Memory B cell (primary cell): ENCODE measurements around the gene SPRR1A.

Source experiments
- ATAC-seq: fragments of 150-1000 bp; cut with Tn5 transposase; 2 replicates; pipeline ENCODE4 v1.10.0; 2021; ENCODE audit warnings: low read depth, mild to moderate bottlenecking, moderate library complexity
- DNase-seq, 2 donors: peaks; one replicate each; pipeline ENCODE4 v3.0.0; 2022; ENCODE audit warnings: low spot score in 2 of 2
- H3K27ac Mint-ChIP-seq: one replicate; pipeline ENCODE4 v1.8.0; 2022; ENCODE audit warnings: mild to moderate bottlenecking, moderate library complexity, mixed read lengths
- H3K27me3 Mint-ChIP-seq: one replicate; pipeline ENCODE4 v1.8.0; 2022; ENCODE audit warnings: mixed read lengths
- H3K36me3 Mint-ChIP-seq: one replicate; pipeline ENCODE4 v1.8.0; 2022; ENCODE audit warnings: mild to moderate bottlenecking, mixed read lengths
- H3K4me1 Mint-ChIP-seq: one replicate; pipeline ENCODE4 v1.8.0; 2022; ENCODE audit warnings: mixed read lengths
- H3K4me3 Mint-ChIP-seq: one replicate; pipeline ENCODE4 v1.8.0; 2022; ENCODE audit warnings: mild to moderate bottlenecking, moderate library complexity, mixed read lengths
- H3K9me3 Mint-ChIP-seq: one replicate; pipeline ENCODE4 v1.8.0; 2022; ENCODE audit warnings: mixed read lengths

SPRR1A gene

DNA sequence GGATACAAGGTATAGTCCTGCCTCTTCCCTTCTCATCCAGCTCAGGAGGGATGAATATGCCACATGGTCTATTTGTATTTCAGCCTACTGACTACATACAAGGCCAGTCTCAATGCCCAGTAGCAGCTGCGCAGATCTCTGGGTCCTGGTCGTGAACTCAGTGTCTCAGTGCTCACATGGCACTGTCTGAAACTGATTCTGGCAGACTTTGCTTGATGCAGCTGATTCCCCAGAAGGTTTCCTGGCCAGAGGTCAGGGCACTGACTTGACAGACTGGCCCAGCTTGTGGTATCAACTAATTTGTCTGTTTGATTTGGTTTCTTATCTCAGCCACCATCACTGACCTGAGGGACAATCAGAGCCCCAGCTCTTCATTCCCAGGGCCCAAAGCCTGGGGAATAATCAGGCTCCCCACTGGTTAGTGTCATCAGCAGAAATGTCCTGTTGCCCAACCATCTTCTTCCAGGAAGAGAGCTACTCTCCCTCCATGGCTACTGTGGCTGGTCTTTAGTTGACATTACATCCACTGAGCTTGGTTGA, 20.9 kb upstream of the SPRR1A start:
- H3K4me1 Mint-ChIP-seq: peaks cover 8% of the 10 kb centered on the region
- H3K36me3 Mint-ChIP-seq: no peaks in the 10 kb centered on the region
- no peak overlapping the region for H3K27ac Mint-ChIP-seq
- no peak for ATAC-seq
- no peak for DNase-seq
- no peak overlapping the region for H3K4me3 Mint-ChIP-seq
- H3K9me3 Mint-ChIP-seq: no peaks in the 10 kb centered on the region
- H3K27me3 Mint-ChIP-seq: peaks cover 16% of the 10 kb centered on the region

DNA sequence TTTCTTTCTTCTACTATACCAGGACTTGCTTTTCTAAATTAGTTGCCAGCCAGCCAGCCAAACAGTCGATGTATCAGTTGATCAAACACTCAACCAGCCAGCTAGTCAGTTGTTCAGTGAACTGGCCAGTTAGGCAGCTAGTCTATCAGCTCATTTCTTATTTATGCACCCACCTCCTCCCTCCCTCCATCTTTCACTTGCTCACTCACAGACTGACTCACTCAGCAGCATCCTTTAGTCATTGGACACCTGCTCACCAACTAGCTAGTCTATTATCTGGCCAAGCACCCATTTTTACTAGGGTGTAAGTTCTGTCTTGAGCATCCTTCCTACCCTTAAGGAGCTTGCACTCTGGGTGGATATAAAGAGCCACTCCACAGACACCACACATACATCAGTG, 19.3 kb upstream of the SPRR1A start:
- H3K4me1 Mint-ChIP-seq: peaks cover 8% of the 10 kb centered on the region
- ATAC-seq: no peak
- no peak overlapping the region for H3K27ac Mint-ChIP-seq
- H3K27me3 Mint-ChIP-seq: peaks cover 15% of the 10 kb centered on the region
- no peaks in the 10 kb centered on the region for H3K9me3 Mint-ChIP-seq
- DNase-seq: no peak
- no peak overlapping the region for H3K4me3 Mint-ChIP-seq
- H3K36me3 Mint-ChIP-seq: no peaks in the 10 kb centered on the region

DNA sequence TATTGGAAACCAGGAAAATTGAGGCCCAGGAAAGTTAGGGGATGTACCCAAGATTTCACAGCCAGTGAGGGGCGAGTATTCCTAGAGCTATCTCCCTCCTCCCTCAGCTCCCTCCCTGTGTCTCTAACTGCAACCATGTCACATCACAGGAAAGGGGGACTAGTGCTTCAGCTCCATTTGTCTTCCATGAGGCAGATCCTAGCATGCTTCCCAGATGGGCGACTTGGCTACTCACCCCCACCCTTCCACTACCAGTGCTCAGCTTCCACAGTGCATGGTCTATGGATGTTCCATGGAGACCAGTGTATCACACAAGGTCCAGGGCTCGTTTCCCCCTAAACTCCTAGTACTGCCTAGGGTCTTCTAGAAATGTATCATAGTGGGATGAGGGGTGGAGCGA, 18.0 kb upstream of the SPRR1A start:
- H3K9me3 Mint-ChIP-seq: no peaks in the 10 kb centered on the region
- H3K27me3 Mint-ChIP-seq: peaks cover 11% of the 10 kb centered on the region
- H3K4me3 Mint-ChIP-seq: no peak overlapping the region
- no peak overlapping the region for H3K27ac Mint-ChIP-seq
- ATAC-seq: no peak
- H3K36me3 Mint-ChIP-seq: no peaks in the 10 kb centered on the region
- H3K4me1 Mint-ChIP-seq: peaks cover 7% of the 10 kb centered on the region
- DNase-seq: no peak

DNA sequence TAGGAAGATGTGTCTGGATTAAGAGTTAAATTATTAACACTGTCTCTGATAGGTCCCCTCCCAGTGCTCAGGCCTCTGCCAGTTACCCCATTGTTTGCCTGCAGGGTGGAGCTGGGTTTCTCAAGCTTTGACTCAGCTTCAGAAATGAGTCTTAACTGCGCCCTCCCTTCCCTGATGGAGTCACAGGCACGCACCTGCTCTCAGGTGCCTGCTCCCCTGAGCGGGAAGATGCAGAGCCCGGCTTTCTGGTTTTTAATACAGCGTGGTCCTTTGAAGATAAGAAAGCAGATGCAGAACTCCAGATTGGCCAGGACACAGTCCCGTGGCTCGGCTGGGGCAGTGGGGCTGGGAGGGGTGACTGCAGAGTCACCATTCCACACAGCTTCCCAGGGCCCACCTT, 16.7 kb upstream of the SPRR1A start:
- ATAC-seq (no peak), DNase-seq (no peak)
- no peaks in the 10 kb centered on the region for H3K36me3 Mint-ChIP-seq
- H3K4me1 Mint-ChIP-seq: no peaks in the 10 kb centered on the region
- H3K9me3 Mint-ChIP-seq: no peaks in the 10 kb centered on the region
- peaks cover 14% of the 10 kb centered on the region for H3K27me3 Mint-ChIP-seq
- H3K4me3 Mint-ChIP-seq: no peak overlapping the region
- no peak overlapping the region for H3K27ac Mint-ChIP-seq

DNA sequence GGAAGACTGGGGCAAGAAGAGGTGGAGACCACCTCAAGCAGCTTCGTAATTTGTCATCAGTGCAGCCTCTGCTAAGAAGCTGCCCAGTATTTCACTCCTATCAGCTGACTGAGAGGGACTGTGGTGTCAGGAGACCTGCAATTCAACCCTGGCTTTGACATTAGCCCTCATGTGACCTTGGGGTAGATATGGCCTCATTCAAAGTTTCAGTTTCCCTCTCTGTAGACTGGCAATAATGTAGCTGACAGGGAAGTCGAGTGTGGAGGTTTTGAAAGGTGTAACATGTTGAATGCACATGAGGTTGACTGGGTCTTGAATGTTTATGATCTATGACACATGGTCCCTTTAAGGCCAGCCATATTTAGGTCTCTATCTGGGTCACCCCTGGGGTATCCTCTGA, 15.6 kb upstream of the SPRR1A start:
- no peak overlapping the region for H3K4me3 Mint-ChIP-seq
- no peaks in the 10 kb centered on the region for H3K36me3 Mint-ChIP-seq
- DNase-seq (no peak), ATAC-seq (no peak)
- no peaks in the 10 kb centered on the region for H3K4me1 Mint-ChIP-seq
- H3K9me3 Mint-ChIP-seq: no peaks in the 10 kb centered on the region
- H3K27ac Mint-ChIP-seq: no peak overlapping the region
- H3K27me3 Mint-ChIP-seq: peaks cover 18% of the 10 kb centered on the region

DNA sequence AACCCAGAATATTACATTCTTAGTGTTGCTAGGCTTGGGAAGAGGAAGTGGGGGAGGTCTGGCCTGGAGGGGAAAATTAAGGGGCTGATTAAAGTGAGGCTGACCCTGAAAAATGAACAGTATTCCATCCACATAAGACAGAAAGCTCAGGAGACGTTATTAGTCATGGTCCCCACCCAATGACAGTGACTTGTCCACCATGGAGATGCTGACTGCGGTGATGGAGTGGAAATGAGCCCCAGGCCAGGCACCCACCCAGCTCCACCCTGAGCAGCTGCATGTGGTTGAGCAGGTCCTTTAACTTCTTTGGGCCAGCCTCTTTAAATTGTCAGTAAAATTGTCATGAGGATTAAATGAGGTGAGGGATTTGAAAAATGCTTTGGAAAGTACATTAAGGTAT, 14.8 kb upstream of the SPRR1A start:
- no peak for ATAC-seq
- no peak for DNase-seq
- Mint-ChIP-seq H3K9me3 (no peaks in the 10 kb centered on the region), H3K4me1 (no peaks in the 10 kb centered on the region), H3K27ac (no peak overlapping the region), H3K4me3 (no peak overlapping the region), H3K36me3 (no peaks in the 10 kb centered on the region), H3K27me3 (peaks cover 14% of the 10 kb centered on the region)

DNA sequence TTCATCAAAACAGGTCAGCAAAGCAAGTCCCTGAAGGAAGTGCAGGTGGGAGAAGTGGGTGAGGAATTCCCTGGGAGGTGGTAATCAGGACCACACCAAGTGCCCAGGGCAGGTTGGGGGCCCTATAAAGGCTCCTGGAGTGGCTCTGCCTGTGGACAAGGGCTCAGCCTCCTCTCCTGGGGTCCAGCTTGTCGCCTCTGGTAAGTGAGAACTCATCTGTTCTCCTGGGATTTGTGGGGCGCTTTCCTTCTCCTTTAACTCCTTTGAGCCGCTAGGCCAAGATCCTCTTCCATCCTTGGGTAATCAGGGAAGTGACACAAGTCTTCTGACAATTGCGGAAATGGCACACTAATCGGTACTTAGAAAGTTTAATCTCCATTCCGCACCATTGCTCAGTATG, 13.4 kb upstream of the SPRR1A start, which contains the start of gene SPRR4:
Gene SPRR4, plus strand, starts transcription at position 154 of the 400 bp plus-strand sequence. CDS start 1,243 bp downstream, outside the sequence.
- Mint-ChIP-seq H3K9me3 (no peaks in the 10 kb centered on the region), H3K4me1 (no peaks in the 10 kb centered on the region), H3K27me3 (peaks cover 10% of the 10 kb centered on the region), H3K27ac (no peak within 1 kb of the TSS), H3K36me3 (no peaks in the 10 kb centered on the region), H3K4me3 (no peak within 1 kb of the TSS)
- DNase-seq (no peak), ATAC-seq (no peak)

DNA sequence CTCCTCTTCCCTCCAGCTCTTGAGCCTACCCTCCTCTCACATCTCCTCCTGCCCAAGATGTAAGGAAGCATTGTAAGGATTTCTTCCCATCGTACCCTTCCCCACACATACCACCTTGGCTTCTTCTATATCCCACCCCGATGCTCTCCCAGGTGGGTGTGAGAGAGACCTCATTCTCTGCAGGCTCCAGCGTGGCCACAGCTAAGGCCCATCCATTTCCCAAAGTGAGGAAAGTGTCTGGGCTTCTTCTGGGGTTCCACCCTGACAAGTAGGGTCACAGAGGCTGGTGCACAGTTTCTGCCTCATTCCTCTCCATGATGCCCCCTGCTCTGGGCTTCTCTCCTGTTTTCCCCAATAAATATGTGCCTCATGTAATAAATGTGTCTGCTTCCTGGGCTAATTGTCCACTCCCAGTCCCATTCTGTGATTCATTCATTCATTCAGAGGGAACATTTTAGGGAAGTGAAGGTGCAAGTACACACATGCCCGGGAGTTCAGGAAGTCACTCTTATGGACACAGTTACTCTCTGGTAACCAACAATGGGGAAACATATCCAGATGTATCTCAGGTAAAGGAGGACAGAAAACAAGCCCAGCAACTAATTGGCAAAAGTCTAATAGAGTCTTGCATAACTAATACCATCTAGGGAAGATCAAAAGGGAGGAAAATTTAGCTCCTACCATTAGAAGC, 11.5 kb upstream of the SPRR1A start:
- H3K27ac Mint-ChIP-seq: no peak overlapping the region
- no peaks in the 10 kb centered on the region for H3K9me3 Mint-ChIP-seq
- no peaks in the 10 kb centered on the region for H3K36me3 Mint-ChIP-seq
- ATAC-seq: no peak
- H3K4me1 Mint-ChIP-seq: no peaks in the 10 kb centered on the region
- no peak overlapping the region for H3K4me3 Mint-ChIP-seq
- no peak for DNase-seq
- peaks cover 10% of the 10 kb centered on the region for H3K27me3 Mint-ChIP-seq

DNA sequence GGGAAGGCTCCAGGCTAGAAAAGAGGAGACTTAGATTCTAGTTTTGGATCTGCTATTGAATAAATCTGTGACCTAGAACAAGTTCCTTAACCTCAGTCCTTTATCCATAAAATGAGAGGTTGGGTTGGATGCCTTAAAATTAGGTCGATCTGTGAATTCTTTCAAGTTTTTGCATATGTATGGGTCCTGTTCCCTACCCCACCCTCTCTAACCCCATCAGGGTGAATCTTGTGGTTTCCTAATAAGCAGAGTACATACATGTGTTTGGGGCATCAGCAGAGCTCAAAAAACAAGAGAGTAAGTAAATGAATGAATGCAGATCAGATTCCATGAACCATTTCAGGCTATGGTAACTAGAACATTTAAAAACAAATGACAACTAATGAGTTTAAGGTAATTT, 7.2 kb upstream of the SPRR1A start:
- Mint-ChIP-seq H3K36me3 (no peaks in the 10 kb centered on the region), H3K27me3 (peaks cover 18% of the 10 kb centered on the region), H3K4me3 (no peak overlapping the region), H3K4me1 (no peaks in the 10 kb centered on the region), H3K9me3 (no peaks in the 10 kb centered on the region), H3K27ac (no peak overlapping the region)
- no peak for ATAC-seq
- DNase-seq: no peak

DNA sequence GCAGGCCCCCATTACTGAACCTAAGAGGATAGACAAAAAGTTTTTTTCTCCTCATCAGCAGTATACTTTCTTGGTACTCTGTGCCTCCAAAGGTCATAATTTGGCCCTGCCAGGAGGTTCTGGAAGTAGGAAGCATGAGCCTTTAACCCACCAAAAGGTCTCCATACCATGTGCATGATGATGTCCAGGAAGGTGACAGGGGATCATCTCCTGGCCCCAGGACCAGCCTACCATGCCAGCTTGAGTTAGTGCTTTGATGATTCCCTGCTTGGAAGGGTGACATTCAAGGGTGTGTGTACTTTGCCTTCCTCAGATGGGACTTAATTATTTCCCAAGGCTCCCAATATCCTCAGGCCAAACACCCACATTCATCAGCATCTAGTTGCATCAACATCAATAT, 6.3 kb upstream of the SPRR1A start:
- no peak for ATAC-seq
- DNase-seq: no peak
- Mint-ChIP-seq H3K36me3 (no peaks in the 10 kb centered on the region), H3K27me3 (peaks cover 15% of the 10 kb centered on the region), H3K9me3 (no peaks in the 10 kb centered on the region), H3K4me1 (no peaks in the 10 kb centered on the region), H3K4me3 (no peak overlapping the region), H3K27ac (no peak overlapping the region)

DNA sequence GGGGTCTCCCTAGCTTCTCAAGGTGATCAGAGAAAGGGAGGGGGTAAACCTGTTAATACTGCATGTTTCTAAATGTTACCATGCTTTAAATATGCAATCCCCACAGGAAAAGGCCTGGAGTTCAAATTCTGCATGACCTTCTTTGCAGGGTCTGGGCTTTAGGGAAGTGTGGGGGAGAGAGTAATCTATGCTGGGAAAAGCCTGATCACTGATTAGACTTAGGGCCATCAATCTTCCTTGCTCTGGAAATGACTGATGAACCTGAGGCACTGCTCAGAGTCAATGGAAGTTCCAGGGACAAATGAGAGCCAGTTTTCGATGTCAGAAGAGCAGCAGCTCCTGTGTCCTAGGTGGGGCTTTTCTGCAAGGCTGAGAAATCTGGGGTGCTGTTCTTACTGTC, 3.2 kb upstream of the SPRR1A start:
- H3K36me3 Mint-ChIP-seq: no peaks in the 10 kb centered on the region
- H3K9me3 Mint-ChIP-seq: no peaks in the 10 kb centered on the region
- no peak for DNase-seq
- H3K4me1 Mint-ChIP-seq: no peaks in the 10 kb centered on the region
- H3K27ac Mint-ChIP-seq: no peak overlapping the region
- no peak overlapping the region for H3K4me3 Mint-ChIP-seq
- peaks cover 21% of the 10 kb centered on the region for H3K27me3 Mint-ChIP-seq
- no peak for ATAC-seq

DNA sequence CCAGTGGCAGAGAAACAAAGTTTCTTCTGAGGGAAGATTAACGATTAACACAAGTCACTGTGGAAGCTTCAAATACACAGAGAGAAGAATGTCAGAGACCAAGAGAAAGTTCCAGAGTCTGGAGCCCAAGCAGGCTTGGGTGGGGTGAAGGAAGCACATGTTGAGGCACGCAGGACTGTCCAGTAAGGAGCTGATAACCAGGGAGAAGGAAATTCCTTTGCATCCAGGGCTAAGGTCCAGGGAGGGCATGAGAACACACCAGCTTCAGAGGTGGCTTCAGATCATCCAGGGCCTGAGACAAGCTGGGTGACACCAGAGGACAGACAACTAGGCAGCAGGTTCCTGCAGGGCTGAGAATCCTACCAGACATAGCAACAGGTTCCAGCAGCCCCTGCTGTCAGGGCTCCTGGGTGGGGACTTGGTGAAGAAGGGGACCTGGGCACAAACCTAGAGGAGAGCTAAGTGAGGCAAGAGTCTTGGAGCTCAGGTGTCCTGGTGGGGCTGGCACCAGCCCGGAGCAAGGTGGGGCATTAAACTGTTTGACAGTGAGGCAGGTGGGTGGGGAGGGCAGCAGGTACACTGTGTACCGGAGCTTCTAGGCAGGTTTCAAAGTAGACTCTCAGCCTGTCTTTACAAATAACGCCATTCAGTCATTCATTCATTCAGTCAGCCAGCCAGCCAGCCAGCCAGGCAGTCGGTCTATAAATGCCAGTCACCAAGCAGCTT, 2.6 kb upstream of the SPRR1A start:
- no peak overlapping the region for H3K27ac Mint-ChIP-seq
- no peak for DNase-seq
- H3K36me3 Mint-ChIP-seq: no peaks in the 10 kb centered on the region
- no peaks in the 10 kb centered on the region for H3K9me3 Mint-ChIP-seq
- H3K4me3 Mint-ChIP-seq: no peak overlapping the region
- no peaks in the 10 kb centered on the region for H3K4me1 Mint-ChIP-seq
- ATAC-seq: no peak
- H3K27me3 Mint-ChIP-seq: peaks cover 23% of the 10 kb centered on the region

DNA sequence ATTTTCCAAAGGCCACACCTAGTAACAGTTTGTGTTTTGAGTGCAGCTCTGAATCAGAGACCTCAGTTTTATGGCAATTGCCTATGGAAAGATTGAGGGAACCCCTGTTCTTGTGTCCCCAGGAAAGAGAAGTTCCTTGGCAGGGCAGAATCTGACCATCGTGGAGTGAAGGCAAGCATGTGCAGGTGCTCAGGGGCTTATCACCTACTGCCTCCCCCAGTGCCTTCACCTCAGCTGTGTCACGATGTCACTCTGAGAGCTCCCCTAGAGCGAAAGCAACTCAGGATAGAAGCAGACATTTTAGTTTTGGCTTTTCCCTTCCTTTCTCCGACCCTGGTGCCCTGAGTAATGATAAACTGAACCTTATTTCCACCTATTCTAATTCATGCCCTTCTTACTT, 1.8 kb upstream of the SPRR1A start:
- H3K4me3 Mint-ChIP-seq: no peak overlapping the region

DNA sequence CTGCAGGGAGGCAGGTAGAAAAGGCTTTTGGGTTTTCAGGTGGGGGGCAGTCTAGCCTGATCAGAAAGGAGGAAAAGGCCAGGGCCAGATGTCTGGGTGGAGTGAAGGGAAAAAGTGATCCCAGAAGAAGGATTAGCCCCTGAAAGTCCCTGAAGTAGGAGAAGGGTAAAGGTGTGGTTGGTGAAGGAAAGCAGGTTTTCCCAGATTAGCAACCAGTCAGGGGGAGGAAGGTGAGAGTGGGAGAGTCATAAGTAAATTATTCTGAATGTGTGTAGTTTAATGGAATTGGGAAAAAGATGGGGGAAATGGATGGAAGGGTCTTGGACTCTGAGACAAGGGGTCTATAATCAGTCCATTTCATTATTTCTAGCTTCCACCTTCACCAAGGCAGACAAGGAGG, 647 bp upstream of the SPRR1A start:
- Mint-ChIP-seq H3K9me3 (no peaks in the 10 kb centered on the region), H3K4me1 (no peaks in the 10 kb centered on the region), H3K4me3 (no peak overlapping the region), H3K36me3 (no peaks in the 10 kb centered on the region), H3K27ac (no peak overlapping the region), H3K27me3 (peaks cover 25% of the 10 kb centered on the region)
- DNase-seq: no peak
- no peak for ATAC-seq

More for the DNA sequence above, 1.8 kb upstream of the SPRR1A start:
- H3K27ac Mint-ChIP-seq: no peak overlapping the region
- H3K27me3 Mint-ChIP-seq: peaks cover 25% of the 10 kb centered on the region
- DNase-seq (no peak), ATAC-seq (no peak)
- H3K9me3 Mint-ChIP-seq: no peaks in the 10 kb centered on the region
- H3K4me1 Mint-ChIP-seq: no peaks in the 10 kb centered on the region
- no peaks in the 10 kb centered on the region for H3K36me3 Mint-ChIP-seq

DNA sequence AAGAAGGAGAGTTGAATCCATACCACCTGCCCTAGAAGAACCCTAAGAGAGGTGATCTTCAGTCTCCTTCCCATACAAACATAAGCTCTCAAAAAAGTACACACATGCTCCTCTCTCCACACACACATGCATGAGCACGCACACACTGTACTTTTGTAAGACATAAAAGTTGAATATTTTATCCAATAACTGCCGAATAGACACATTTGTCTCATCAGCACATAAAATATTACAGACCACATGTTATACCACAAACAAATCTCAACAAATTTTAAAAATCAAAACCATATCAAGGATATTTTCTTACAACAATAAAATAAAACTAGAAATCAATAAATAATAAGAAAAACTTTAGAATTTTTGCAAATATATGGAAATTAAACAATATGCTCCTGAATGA, 2.7 kb downstream of the SPRR1A start:
- no peak for ATAC-seq
- DNase-seq: no peak
- H3K36me3 Mint-ChIP-seq: no peaks in the 10 kb centered on the region
- no peaks in the 10 kb centered on the region for H3K9me3 Mint-ChIP-seq
- no peak overlapping the region for H3K27ac Mint-ChIP-seq
- no peak overlapping the region for H3K4me3 Mint-ChIP-seq
- H3K27me3 Mint-ChIP-seq: peaks cover 16% of the 10 kb centered on the region
- no peaks in the 10 kb centered on the region for H3K4me1 Mint-ChIP-seq
